GM12878 (cell line): ENCODE results near the gene ADAMTS17.

ENCODE experiments used
- CTCF ChIP-seq, 3 experiments: IDR thresholded peaks in 2 of 3; conservative IDR thresholded peaks in 1 of 3; 2 replicates each; pipeline ENCODE4 v1.5.1; 2011; ENCODE audit warnings: low read depth in 3 of 3, low read length in 3 of 3, mild to moderate bottlenecking in 3 of 3, control low read depth in 2 of 3, moderate library complexity in 2 of 3, inconsistent platforms in 1 of 3, mixed read lengths in 1 of 3; ENCODE audit not compliant: control insufficient read depth in 2 of 3, insufficient read depth in 1 of 3; ENCODE audit errors: extremely low read depth in 1 of 3
- DPF2 ChIP-seq: fragments of 450-650 bp; IDR thresholded peaks from 2 replicates; pipeline ENCODE4 v1.6.1; 2017; ENCODE audit warnings: mild to moderate bottlenecking
- HDAC2 ChIP-seq: fragments of 200-600 bp; sonication (generic); IDR thresholded peaks from 2 replicates; pipeline ENCODE4 v1.6.1; 2017
- NBN ChIP-seq: fragments of 450-650 bp; IDR thresholded peaks from 2 replicates; pipeline ENCODE4 v1.6.1; 2016
- NR2C1 ChIP-seq: fragments of 450-650 bp; IDR thresholded peaks from 2 replicates; pipeline ENCODE4 v1.6.1; 2017; ENCODE audit warnings: antibody characterized with exemption, mild to moderate bottlenecking, moderate library complexity
- SIN3A ChIP-seq: IDR thresholded peaks from 2 replicates; pipeline ENCODE4 v1.6.1; 2012; ENCODE audit warnings: low read depth, low read length, improper control_type of control experiment
- TF ChIP-seq, protein P1 (sequence below): fragments of 450-650 bp; IDR thresholded peaks from 2 replicates; pipeline ENCODE4 v1.6.1; 2017; ENCODE audit warnings: mild to moderate bottlenecking
- TF ChIP-seq, protein P2 (sequence below): IDR thresholded peaks from 2 replicates; pipeline ENCODE4 v1.6.1; 2012; ENCODE audit warnings: low read depth, low read length, improper control_type of control experiment

DNA sequence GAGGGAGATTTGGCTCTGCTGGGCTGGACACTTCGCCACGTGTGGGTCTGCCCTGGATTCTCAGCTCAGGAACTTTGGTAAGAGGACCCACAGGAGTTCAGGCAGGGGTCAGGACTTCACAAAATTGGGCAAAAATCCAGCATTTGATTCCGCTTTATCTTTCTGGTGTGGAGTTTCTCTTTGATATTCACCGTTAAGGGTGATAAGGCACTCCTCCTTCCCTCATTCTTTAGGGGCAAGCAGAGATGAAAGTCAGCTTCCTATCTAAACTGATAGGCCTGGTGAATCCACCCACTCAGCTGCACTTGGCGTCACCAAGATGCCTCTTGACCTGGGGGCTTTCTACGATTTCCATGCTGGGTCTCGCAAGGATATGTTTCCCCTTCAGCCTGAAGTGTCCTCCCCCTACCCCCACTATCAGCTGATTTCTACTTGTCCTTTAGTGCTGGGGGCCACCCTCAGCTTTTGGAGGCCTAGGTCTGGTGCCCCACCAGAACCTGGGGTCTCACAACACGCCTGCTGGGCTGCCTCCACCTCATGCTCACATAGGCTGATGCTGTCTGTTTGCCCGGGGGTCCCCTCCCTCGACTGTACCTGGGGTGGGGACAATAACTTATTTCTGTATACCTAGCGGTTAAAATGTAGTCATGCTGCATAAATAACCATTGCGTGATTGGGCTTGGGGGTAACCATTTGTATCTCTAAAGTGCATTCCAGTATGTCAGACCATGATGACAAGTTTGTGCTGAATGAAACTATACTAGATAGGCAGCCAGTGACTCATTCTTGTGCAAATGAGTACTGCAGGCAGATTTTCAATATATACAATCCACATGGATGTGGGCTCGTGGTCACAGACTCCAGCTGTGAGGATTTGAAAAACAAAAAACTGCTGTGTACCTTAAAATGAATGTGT is 248.3 kb downstream of the ADAMTS17 start:
- no peak for TF ChIP-seq CTCF (IDR thresholded peaks at IDR 0.05 in 2 of 3, conservative IDR thresholded peaks at IDR 0.05 in 1 of 3; ENCODE audit: control insufficient read depth in 2 of 3, extremely low read depth in 1 of 3, insufficient read depth in 1 of 3, low read depth in 3 of 3, low read length in 3 of 3)
- TF ChIP-seq NR2C1, result no peak
- no peak for TF ChIP-seq DPF2
- TF ChIP-seq, protein P1, sequence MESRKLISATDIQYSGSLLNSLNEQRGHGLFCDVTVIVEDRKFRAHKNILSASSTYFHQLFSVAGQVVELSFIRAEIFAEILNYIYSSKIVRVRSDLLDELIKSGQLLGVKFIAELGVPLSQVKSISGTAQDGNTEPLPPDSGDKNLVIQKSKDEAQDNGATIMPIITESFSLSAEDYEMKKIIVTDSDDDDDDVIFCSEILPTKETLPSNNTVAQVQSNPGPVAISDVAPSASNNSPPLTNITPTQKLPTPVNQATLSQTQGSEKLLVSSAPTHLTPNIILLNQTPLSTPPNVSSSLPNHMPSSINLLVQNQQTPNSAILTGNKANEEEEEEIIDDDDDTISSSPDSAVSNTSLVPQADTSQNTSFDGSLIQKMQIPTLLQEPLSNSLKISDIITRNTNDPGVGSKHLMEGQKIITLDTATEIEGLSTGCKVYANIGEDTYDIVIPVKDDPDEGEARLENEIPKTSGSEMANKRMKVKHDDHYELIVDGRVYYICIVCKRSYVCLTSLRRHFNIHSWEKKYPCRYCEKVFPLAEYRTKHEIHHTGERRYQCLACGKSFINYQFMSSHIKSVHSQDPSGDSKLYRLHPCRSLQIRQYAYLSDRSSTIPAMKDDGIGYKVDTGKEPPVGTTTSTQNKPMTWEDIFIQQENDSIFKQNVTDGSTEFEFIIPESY, result no peak
- no peak for TF ChIP-seq NBN
- TF ChIP-seq HDAC2, result no peak
- TF ChIP-seq, protein P2, sequence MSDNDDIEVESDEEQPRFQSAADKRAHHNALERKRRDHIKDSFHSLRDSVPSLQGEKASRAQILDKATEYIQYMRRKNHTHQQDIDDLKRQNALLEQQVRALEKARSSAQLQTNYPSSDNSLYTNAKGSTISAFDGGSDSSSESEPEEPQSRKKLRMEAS, result no peak
- no peak for TF ChIP-seq SIN3A
